ENCODE results near the gene TOM1L2. TPM values are rescaled to one million over a fixed set of nuclear protein-coding genes. Genes with fewer than 3 reads are reported as not detected.
A peak's percentile ranks its signal among the peaks of the same experiment; 100 is the strongest.

The TOM1L2 gene
- total and polyA plus RNA-seq, 12 donors: 46.4 to 331 (median 273) TPM

- no peaks in the 10 kb centered on the region for H3K9me3 ChIP-seq
- WGBS, 2 donors: 80% methylated on average over 7 of the region's 7 CpGs
- intact Hi-C loops (cut with DNase I): no loop called here
- no peak for TF ChIP-seq CTCF (IDR thresholded peaks at IDR 0.05)
- H3K4me3 ChIP-seq: no peak overlapping the region
- DNase-seq (no peak), ATAC-seq (no peak)
- H3K4me1 ChIP-seq: peaks cover 31 to 55% (median 44%) of the 10 kb centered on the region in 9 donors
- peaks cover 0 to 34% (median 5%) of the 10 kb centered on the region in 9 donors for H3K36me3 ChIP-seq
- peak overlapping the region in 1 of 10 donors; percentile 6 for H3K27ac ChIP-seq
- no peaks in the 10 kb centered on the region for H3K27me3 ChIP-seq
Observed at GRCh38 chr17:17844079-17844478, 128.1 kb downstream of the TOM1L2 start.

- 84 to 85% methylated on average over 4 of the region's 4 CpGs for WGBS, 2 donors
- intact Hi-C loops (cut with DNase I): no loop called here
- peaks cover 27 to 55% (median 45%) of the 10 kb centered on the region in 9 donors for H3K4me1 ChIP-seq
- no peaks in the 10 kb centered on the region for H3K27me3 ChIP-seq
- ATAC-seq (no peak), DNase-seq (no peak)
- TF ChIP-seq CTCF (IDR thresholded peaks at IDR 0.05): no peak
- H3K27ac ChIP-seq: peak overlapping the region in 5 of 10 donors; percentile 45 to 100 (median 98)
- H3K36me3 ChIP-seq: peaks cover 0 to 28% (median 5%) of the 10 kb centered on the region in 9 donors
- H3K9me3 ChIP-seq: no peaks in the 10 kb centered on the region
- no peak overlapping the region for H3K4me3 ChIP-seq
Observed at GRCh38 chr17:17843096-17843495, 129.1 kb downstream of the TOM1L2 start.

- 37 to 40% methylated on average over 9 of the region's 9 CpGs for WGBS, 2 donors
- intact Hi-C loops (cut with DNase I): no loop called here
- no peak for DNase-seq
- Histone ChIP-seq H3K27me3 (no peaks in the 10 kb centered on the region), H3K27ac (peak overlapping the region; percentile 30 to 100 (median 98)), H3K9me3 (no peaks in the 10 kb centered on the region), H3K4me1 (peaks cover 35 to 61% (median 52%) of the 10 kb centered on the region in 9 donors), H3K4me3 (no peak overlapping the region), H3K36me3 (peaks cover 0 to 22% (median 5%) of the 10 kb centered on the region in 9 donors)
- peak in 1 of 8 donors; percentile 0 for ATAC-seq
- TF ChIP-seq CTCF (IDR thresholded peaks at IDR 0.05): no peak
Observed at GRCh38 chr17:17842111-17842876, 129.9 kb downstream of the TOM1L2 start.

- intact Hi-C loops (cut with DNase I): no loop called here
- H3K4me3 ChIP-seq: no peak overlapping the region
Observed at GRCh38 chr17:17841601-17842025, 130.6 kb downstream of the TOM1L2 start.

More at GRCh38 chr17:17841601-17842025, 130.6 kb downstream of the TOM1L2 start:
- TF ChIP-seq CTCF (IDR thresholded peaks at IDR 0.05): no peak
- Histone ChIP-seq H3K36me3 (peaks cover 0 to 16% (median 2%) of the 10 kb centered on the region in 9 donors), H3K9me3 (no peaks in the 10 kb centered on the region), H3K4me1 (peaks cover 39 to 68% (median 58%) of the 10 kb centered on the region in 9 donors), H3K27ac (peak overlapping the region; percentile 90 to 100 (median 98)), H3K27me3 (no peaks in the 10 kb centered on the region)
- DNase-seq (peak; percentile 68 to 78), ATAC-seq (peak; percentile 3 to 69 (median 48))
- WGBS, 2 donors: 56 to 76% methylated on average over 1 of the region's 1 CpG

Measured in heart right ventricle (tissue), 16 donors.